OCI-LY7 (cell line): ENCODE results near the gene NEURL3. TPM values are rescaled to one million over a fixed set of nuclear protein-coding genes. Genes with fewer than 3 reads are reported as not detected.

Source experiments
- BruUV-seq: library from RNA; stranded (reverse); fragments of 400-500 nt; replicated peaks from 2 replicates; lab custom pipeline; 2021; lab: Mats Ljungman, UMichigan
- CTCF ChIA-PET: fragments of 300-600 bp; sonication (Branson Sonifier 250); formaldehyde crosslinking; loops from one replicate; lab custom pipeline; 2022; ENCODE audit warnings: antibody characterized with exemption; ENCODE audit not compliant: unreplicated experiment; lab: Charles Lee
- POLR2A ChIA-PET: fragments of 300-600 bp; sonication (Branson Sonifier 250); formaldehyde crosslinking; loops from one replicate; lab custom pipeline; 2022; ENCODE audit warnings: antibody characterized with exemption; lab: Charles Lee
- DNase-seq: peaks from one replicate; pipeline ENCODE4 v3.0.0-alpha.2; 2015; ENCODE audit warnings: low spot score
- H2AFZ ChIP-seq: fragments of 200-600 bp; sonication (generic), shearing (Covaris generic); 2 replicates; pipeline ENCODE4 v1.6.1; 2014; ENCODE audit warnings: mild to moderate bottlenecking, antibody characterized with exemption, low read length, moderate library complexity
- H3K27ac ChIP-seq: fragments of 200-600 bp; sonication (generic); 2 replicates; pipeline ENCODE4 v1.5.1; 2014; ENCODE audit warnings: mixed run types, low read depth, mild to moderate bottlenecking, moderate library complexity, low read length, inconsistent platforms; ENCODE audit not compliant: poor library complexity, severe bottlenecking
- H3K36me3 ChIP-seq: fragments of 200-600 bp; sonication (generic); 2 replicates; pipeline ENCODE4 v1.6.1; 2014; ENCODE audit warnings: mild to moderate bottlenecking, antibody characterized with exemption, low read length, moderate library complexity, mixed read lengths; ENCODE audit not compliant: insufficient read depth
- H3K4me1 ChIP-seq: fragments of 200-600 bp; sonication (generic); 2 replicates; pipeline ENCODE4 v1.5.1; 2014; ENCODE audit warnings: mild to moderate bottlenecking, low read length; ENCODE audit not compliant: insufficient read depth, poor library complexity, severe bottlenecking
- H3K4me2 ChIP-seq: fragments of 200-600 bp; sonication (generic); 2 replicates; pipeline ENCODE4 v1.6.1; 2014; ENCODE audit warnings: mild to moderate bottlenecking, low read length
- H3K4me3 ChIP-seq: fragments of 200-600 bp; sonication (generic); 2 replicates; pipeline ENCODE4 v1.5.1; 2014; ENCODE audit warnings: mild to moderate bottlenecking, low read depth, low read length; ENCODE audit not compliant: poor library complexity, severe bottlenecking
- H3K79me2 ChIP-seq: fragments of 200-600 bp; sonication (generic); 2 replicates; pipeline ENCODE4 v1.6.1; 2016; ENCODE audit warnings: low read depth, mild to moderate bottlenecking, low read length, moderate library complexity, mixed read lengths; ENCODE audit not compliant: insufficient read depth
- H3K9me2 ChIP-seq: fragments of 200-600 bp; sonication (generic); 2 replicates; pipeline ENCODE4 v1.6.1; 2016; ENCODE audit warnings: mild to moderate bottlenecking, low read length, mixed read lengths; ENCODE audit not compliant: insufficient read depth
- H3K9me3 ChIP-seq: fragments of 200-600 bp; sonication (generic); 2 replicates; pipeline ENCODE4 v1.6.1; 2014; ENCODE audit warnings: mild to moderate bottlenecking, mixed run types, low read length, mixed read lengths
- H4K20me1 ChIP-seq: fragments of 200-600 bp; sonication (generic); 2 replicates; pipeline ENCODE4 v1.6.1; 2014; ENCODE audit warnings: mild to moderate bottlenecking, antibody characterized with exemption, low read length, moderate library complexity, mixed read lengths; ENCODE audit not compliant: insufficient read depth
- EZH2phosphoT487 ChIP-seq: fragments of 200-600 bp; sonication (generic); IDR thresholded peaks from 2 replicates; pipeline ENCODE4 v1.6.1; 2018; ENCODE audit warnings: low read depth, borderline replicate concordance, mild to moderate bottlenecking, mixed run types, antibody characterized with exemption, low read length, moderate library complexity, mixed read lengths
- intact Hi-C: fragments of 100-400 bp; cut with micrococcal nuclease; formaldehyde crosslinking; loops from one replicate; pipeline ENCODE4 v1.10.0; 2022; ENCODE audit not compliant: unreplicated experiment
- total RNA-seq, 2 experiments: library from RNA; depleted of rRNA in 1 of 2; stranded (reverse); fragments of >200 nt in 1 of 2; shearing (Covaris generic) in 1 of 2; gene quantifications; 2 replicates each; pipeline ENCODE4 v1.2.3, GENCODE V29; 2014 to 2022
- TF ChIP-seq, protein P1 (sequence below): fragments of 200-600 bp; sonication (generic); conservative IDR thresholded peaks from 2 replicates; pipeline ENCODE4 v1.5.1; 2014; ENCODE audit warnings: mild to moderate bottlenecking, antibody characterized with exemption, low read length, moderate library complexity, mixed read lengths

The NEURL3 gene
- total RNA-seq, 2 experiments from 2014 or later: not detected

DNA sequence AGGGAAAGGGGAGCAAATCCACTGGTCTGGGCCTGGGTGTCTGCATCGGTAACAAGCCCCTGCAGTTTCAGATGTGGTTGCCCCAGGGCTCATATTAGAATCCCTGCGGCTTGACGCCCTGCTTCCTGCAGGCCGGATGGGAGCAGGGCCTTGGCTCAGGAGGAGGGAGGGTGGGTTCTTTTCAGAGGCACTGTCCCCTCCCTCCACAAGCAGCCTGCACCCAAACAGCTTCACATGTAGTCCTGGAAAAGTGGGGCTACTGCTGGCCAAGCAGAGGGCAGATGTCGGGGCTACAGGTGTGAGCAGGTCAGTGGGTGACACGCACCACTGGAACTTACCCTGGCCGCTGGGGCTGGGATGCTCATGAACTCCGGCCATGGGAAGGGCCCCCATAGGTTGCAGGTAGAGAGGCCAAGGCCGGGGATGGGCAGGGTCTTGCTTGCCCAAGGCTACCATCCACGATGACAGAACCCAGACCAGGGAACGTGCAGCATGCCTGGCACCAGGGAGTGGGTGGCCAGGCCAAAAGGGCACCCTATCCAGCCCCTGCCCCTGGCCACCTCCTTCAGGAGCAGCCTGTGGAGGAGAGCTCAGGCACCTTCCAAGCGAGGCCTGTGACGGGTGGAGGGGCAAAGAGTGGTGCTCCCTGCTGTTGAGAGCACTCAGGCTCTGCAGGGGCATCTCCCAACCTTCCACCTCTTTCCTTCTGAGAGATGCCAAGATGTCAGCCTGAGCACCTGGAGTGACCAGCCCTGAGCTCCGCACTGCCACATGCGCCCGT is 48.2 kb upstream of the NEURL3 start:
- Histone ChIP-seq H3K4me3 (no peak overlapping the region), H2AFZ (no peak overlapping the region), H3K36me3 (no peaks in the 10 kb centered on the region), H3K27ac (no peak overlapping the region), H3K4me1 (no peaks in the 10 kb centered on the region), H3K9me3 (no peaks in the 10 kb centered on the region), H3K79me2 (no peaks in the 10 kb centered on the region), H3K4me2 (no peak overlapping the region), H3K9me2 (no peaks in the 10 kb centered on the region), H4K20me1 (no peaks in the 10 kb centered on the region)
- CTCF ChIA-PET: interaction anchor here (1.0 kb wide), 1 partner anchor 43 kb away, joined by 3 read pairs; no protein-coding TSS in a partner anchor
- DNase-seq: no peak
- no TSS peak for BruUV-seq
- TF ChIP-seq EZH2phosphoT487: no peak
- POLR2A ChIA-PET: no interaction called here
- intact Hi-C loops: no loop called here

DNA sequence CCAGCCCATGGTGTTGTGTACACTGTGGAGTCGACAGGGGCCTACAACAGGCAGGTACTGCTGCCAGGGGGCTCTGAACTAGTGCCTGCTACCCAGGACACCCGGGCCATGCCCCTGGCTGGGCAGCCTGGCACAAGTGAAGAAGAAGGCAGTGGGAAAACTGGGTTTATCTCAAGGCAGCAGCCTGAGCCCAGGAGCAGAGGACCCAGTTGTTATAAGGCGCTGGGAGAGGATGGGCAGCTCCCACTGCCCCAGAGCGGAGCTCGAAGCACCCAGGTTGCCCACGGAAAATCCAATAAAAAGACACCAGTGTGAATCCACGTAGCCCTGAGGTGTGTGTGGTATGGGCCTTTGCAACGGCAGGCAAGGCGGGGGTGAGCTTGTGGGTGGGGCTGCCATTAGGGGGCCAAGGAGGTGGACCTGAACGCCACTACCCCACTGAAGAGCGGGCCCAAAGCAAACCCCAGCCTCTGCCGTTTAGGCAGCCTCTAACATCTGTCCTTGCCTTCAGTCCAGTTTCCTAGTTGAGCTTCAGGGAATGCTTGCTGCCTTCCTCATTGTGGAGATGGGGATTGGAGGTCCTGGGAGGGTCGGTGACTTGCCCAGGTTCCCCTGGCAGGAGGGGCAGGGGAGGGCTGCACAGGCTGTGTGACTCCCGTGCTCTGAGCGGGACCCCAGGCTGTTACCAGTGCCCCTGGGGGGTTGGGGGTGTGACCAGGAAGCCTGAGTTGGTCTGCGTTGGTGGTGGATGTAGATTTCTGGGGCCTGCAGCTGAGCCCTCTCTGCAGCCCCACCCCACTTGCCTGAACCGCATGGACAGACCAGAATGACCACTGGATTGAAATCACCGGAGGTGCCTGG is 47.4 kb upstream of the NEURL3 start:
- Histone ChIP-seq H4K20me1 (no peaks in the 10 kb centered on the region), H3K79me2 (no peaks in the 10 kb centered on the region), H3K4me1 (no peaks in the 10 kb centered on the region), H3K36me3 (no peaks in the 10 kb centered on the region), H3K9me3 (no peaks in the 10 kb centered on the region), H3K4me2 (no peak overlapping the region), H3K4me3 (no peak overlapping the region), H2AFZ (no peak overlapping the region), H3K9me2 (no peaks in the 10 kb centered on the region), H3K27ac (no peak overlapping the region)
- DNase-seq: no peak
- TF ChIP-seq EZH2phosphoT487: no peak
- TF ChIP-seq, protein P1, sequence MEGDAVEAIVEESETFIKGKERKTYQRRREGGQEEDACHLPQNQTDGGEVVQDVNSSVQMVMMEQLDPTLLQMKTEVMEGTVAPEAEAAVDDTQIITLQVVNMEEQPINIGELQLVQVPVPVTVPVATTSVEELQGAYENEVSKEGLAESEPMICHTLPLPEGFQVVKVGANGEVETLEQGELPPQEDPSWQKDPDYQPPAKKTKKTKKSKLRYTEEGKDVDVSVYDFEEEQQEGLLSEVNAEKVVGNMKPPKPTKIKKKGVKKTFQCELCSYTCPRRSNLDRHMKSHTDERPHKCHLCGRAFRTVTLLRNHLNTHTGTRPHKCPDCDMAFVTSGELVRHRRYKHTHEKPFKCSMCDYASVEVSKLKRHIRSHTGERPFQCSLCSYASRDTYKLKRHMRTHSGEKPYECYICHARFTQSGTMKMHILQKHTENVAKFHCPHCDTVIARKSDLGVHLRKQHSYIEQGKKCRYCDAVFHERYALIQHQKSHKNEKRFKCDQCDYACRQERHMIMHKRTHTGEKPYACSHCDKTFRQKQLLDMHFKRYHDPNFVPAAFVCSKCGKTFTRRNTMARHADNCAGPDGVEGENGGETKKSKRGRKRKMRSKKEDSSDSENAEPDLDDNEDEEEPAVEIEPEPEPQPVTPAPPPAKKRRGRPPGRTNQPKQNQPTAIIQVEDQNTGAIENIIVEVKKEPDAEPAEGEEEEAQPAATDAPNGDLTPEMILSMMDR: no peak
- intact Hi-C loops: no loop called here
- POLR2A ChIA-PET: no interaction called here
- no TSS peak for BruUV-seq
- CTCF ChIA-PET: interaction anchor here (0.5 kb wide), 1 partner anchor 21 kb away, joined by 3 read pairs; no protein-coding TSS in a partner anchor

DNA sequence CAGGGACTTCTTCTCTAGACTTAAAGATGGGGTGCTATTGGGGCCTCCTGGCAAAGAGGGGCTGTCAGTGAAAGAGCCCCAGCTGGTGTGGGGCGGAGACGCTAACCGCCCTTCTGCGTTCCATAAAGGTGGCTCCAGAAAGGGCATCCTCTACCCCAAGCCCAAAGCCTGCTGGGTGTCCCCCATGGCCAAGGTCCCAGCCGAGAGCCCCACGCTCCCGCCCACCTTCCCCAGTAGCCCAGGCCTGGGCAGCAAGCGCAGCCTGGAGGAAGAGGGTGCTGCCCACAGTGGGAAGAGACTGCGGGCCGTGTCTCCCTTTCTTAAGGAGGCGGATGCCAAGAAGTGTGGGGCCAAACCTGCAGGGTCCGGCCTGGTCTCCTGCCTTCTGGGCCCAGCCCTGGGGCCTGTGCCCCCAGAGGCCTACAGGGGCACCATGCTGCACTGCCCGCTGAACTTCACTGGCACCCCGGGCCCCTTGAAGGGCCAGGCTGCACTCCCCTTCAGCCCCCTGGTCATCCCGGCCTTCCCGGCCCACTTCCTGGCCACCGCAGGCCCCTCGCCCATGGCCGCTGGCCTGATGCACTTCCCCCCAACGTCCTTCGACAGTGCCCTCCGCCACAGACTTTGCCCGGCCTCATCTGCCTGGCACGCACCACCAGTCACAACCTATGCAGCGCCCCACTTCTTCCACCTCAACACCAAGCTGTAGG is 46.6 kb upstream of the NEURL3 start:
- CTCF ChIA-PET: no interaction called here
- intact Hi-C loops: no loop called here
- no peaks in the 10 kb centered on the region for H4K20me1 ChIP-seq

More for the DNA sequence above, 46.6 kb upstream of the NEURL3 start:
- Histone ChIP-seq H3K4me1 (no peaks in the 10 kb centered on the region), H3K4me3 (no peak overlapping the region), H3K9me2 (no peaks in the 10 kb centered on the region), H3K4me2 (no peak overlapping the region), H3K9me3 (no peaks in the 10 kb centered on the region), H3K36me3 (no peaks in the 10 kb centered on the region), H2AFZ (no peak overlapping the region), H3K79me2 (no peaks in the 10 kb centered on the region), H3K27ac (no peak overlapping the region)
- no TSS peak for BruUV-seq
- POLR2A ChIA-PET: no interaction called here
- TF ChIP-seq, protein P1: no peak
- TF ChIP-seq EZH2phosphoT487: no peak
- DNase-seq: no peak
